ENCODE data around the gene HLF. TPM values are rescaled to one million over a fixed set of nuclear protein-coding genes. Genes with fewer than 3 reads are reported as not detected.

Gene HLF, protein sequence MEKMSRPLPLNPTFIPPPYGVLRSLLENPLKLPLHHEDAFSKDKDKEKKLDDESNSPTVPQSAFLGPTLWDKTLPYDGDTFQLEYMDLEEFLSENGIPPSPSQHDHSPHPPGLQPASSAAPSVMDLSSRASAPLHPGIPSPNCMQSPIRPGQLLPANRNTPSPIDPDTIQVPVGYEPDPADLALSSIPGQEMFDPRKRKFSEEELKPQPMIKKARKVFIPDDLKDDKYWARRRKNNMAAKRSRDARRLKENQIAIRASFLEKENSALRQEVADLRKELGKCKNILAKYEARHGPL
- under 0.01 and 0.12 TPM in 2 replicates for total RNA-seq

DNA sequence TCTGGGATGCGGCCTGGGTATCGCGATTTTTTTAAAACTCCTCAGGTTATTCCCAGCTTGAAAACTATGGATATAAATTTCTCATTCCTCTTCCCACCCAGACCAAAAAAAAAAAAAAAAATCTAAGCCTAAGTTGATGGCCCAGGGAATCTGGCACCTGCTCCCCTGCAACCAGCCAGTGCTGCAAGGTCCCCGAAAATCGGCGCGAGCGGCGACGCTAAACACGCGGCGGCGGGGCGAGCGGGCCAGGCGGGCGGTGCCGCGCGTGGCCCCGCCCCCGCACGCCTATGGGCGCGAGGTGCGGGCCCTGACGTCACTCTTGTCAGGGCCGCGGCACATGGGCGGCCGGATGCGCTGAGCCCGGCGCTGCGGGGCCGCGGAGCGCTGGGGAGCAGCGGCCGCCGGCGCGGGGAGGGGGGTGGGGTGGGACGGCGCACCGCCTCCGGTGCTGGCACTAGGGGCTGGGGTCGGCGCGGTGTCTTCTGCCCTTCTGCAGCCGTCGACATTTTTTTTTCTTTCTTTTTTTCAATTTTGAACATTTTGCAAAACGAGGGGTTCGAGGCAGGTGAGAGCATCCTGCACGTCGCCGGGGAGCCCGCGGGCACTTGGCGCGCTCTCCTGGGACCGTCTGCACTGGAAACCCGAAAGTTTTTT lies at the start of gene HLF:
HLF (plus strand) TSS at position 316 of the 654 bp plus-strand sequence. CDS start 525 bp downstream, outside the sequence.

Other genes starting within 250 kb of the HLF start
- gene MMD, start 156.9 kb downstream of the HLF start, total RNA-seq: 13.2 and 13.5 TPM in 2 replicates
- not detected in 2 replicates for gene SMIM36, start 246.5 kb downstream of the HLF start, total RNA-seq